Kasumi-1 (cell line): Measurements from ENCODE around the gene SPOPL.
"Not testable (repeated sequence)": the region's sequence is repeated elsewhere in the genome, so short reads cannot be mapped to it uniquely, and the experiment has no call there.

Experiments used
- DNase-seq, 2 experiments: peaks; one replicate each; lab custom pipeline; 2025; lab: John Stamatoyannopoulos, UW

The SPOPL gene

DNA sequence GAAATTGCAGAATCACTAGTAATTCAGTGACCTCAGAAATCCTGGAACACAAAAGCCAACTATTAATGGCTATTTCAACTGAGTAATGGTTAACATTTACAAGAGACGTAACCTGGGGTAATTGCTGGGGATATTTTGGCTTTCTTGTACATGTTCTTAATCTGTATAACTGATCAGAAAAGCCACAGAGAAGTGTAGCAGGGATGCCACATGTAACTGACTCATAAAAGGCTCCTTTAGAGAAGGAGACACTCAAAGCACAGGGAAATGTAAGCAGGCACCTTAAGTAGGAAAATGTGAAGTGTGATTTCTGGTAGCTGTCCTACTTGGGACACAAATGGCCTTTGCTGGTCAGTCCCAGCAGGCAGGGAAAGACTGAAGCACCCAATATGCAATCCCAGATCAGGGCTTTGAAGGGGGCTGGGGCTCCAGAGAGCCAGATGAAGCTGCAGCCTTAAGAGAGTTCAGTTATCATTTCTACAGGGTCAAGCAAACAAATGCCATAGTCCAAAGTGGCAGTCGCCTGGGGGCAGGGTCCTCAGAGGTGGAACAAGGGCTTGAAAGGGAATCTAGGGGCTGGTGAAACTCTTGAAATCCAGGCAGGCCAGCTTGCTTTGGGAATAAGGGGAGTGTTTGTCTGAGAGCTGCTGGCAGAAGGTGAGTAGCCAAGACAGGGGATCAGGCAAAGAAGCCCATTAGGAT lies 7.2 kb upstream of the SPOPL start:
- no peak for DNase-seq

DNA sequence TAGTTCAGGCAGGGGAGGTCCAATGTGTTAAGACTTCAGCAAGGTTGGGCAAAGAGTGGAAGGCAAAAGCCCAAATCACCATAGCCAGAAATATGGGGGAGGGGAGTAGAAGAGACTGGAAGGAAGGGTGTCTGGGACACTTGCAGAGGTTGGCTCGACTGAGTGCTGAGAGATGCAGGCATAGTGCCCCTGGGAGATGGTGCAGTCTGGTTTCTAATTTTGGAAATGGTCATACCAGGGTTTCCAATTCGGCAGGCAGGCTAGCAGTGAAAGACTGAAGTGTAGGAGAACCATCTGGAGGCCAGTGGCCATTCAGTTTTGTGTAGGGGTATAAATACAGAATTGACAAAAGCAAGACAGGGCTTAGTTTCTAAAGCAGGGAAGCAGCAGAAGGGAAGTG lies 6.2 kb upstream of the SPOPL start:
- no peak for DNase-seq

- no peak for DNase-seq
Observed at GRCh38 chr2:138496096-138496651, 5.4 kb upstream of the SPOPL start.

DNA sequence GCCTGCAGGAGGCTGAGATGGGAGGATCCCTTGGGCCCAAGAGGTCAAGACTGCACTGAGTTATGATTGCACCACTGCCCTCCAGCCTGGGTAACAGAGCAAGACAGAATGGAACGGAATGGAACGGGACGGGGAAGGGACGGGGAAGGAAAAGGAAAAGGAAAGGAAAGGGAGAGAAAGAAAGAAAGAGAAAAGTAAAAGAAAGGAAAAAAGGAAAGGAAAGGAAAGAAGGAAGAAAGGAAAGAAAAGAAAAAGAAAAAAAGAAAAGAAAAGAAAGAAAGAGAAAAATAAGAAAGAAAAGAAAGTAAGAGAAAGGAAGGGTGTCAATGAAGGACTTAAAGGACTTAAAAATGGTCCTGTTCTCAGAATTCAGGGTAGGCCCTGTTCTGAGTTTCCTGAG lies 4.3 kb upstream of the SPOPL start:
- DNase-seq, result no peak

- no peak for DNase-seq
Observed at GRCh38 chr2:138499684-138500083, 1.9 kb upstream of the SPOPL start.

- peak in 1 of 2 experiments; percentile 43 for DNase-seq
Observed at GRCh38 chr2:138500592-138501424, 762 bp upstream of the SPOPL start.

GRCh38 chr2:138502255-138503086 lies 901 bp downstream of the SPOPL start:
- peak; percentile 63 to 73 for DNase-seq

DNA sequence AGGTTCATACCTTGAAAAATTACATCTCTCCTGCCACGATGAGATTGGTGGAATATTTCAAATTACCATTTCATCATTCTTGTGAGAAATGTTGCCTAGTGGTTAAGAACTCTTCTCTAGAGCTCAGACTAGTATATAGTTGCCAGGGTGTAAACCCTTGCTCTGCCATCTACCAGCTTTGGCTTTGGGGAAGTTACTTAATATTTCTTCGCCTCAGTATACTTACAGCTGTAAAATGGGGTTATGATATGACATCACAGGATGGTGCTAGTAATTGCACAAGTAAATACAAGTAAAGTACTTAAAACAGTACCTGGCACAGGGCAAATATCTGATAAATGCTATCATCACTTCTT lies 1.5 kb downstream of the SPOPL start:
- DNase-seq, result peak; percentile 75 to 82

DNA sequence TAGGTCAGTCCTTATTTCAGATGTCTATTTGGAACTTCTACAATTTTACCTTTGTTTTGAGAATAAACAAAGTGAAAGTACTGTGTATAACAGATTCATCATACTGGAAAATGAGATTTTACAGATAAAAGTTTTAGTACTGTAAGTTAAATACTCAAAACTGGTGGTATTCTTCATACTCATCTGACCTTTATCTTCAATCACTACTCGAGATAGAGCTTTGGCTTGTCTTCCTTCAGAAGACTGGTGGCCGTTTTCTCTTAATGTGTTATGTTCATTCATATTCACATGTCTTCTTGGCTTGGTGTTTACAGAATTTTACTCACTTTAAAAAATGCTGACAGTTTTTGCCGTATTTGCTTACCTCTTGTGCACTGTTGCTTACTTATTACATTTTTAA lies 2.1 kb downstream of the SPOPL start:
- peak in 1 of 2 experiments; percentile 49 for DNase-seq

GRCh38 chr2:138504092-138504491 lies 2.5 kb downstream of the SPOPL start:
- no peak for DNase-seq

DNA sequence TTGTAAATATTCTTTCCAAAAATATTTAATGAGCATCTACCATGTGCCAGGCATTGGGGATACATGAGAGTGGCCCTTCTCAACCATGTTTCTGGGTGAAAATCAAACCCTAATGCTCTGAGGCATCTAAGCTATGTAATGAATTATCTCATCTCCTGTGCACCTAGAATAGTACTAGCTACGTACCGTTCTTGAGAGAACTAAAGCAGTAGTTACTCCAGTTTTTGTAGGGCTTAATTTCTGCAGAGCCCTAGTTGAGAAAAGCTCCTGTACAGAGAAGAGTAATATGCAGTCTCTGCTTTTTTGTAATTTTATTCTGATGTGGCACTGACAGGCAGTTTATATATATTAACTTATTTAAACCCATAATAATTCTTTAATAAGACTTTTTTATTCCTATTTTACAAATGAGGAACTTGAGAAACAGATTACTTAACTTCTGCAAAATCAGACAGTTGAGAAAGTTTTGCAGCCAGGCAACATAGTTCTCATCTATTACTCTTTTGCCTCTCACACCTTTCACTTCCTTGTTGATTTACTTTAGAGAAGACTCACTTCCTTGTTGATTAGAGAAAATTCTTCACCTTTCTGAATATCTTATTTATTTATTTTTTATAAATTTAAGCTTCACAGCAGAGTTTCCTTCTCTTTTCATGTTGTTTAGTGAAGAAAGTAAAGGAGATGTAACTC lies 3.1 kb downstream of the SPOPL start:
- DNase-seq, result peak; percentile 87 to 90

GRCh38 chr2:138507267-138507666 lies 5.7 kb downstream of the SPOPL start:
- no peak for DNase-seq

- DNase-seq, result no peak
Observed at GRCh38 chr2:138510319-138510718, 8.7 kb downstream of the SPOPL start.

DNA sequence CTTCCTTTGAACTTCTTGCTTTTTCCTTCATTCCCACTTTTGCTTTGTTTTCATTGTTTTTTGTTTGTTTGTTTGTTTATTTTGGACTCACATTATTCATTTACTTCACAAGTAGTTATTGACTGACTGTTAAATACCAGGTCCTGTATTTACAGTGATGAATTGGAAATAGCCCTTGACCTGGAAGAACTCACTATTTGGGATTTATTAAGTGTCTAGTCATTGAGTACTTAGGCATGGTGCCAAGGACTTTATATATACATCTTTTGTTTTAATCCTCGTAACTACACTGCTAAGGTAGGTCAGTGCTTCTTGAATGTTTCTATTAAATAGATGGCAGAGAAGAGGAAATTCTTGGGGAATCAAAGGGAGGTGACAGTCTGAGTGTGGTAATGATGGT lies 11.1 kb downstream of the SPOPL start:
- DNase-seq, result no peak

DNA sequence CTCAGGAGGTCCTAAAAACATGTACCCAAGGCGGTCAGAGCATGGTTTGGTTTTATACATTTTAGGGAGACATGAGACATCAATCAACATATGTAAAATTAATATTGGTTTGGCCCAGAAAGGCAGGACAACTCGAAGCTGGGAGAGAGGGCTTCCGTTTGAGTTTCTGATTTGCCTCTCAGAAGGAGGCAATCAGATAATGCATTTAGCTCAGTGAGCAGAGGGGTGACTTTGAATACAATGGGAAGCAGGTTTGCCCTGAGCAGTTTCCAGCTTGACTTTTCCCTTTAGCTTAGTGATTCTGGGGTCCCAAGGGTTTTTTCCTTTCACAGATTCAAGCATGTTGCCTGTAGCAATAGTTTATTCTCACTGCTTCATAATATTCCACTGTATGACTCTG lies 12.6 kb downstream of the SPOPL start:
- no peak for DNase-seq

GRCh38 chr2:138515092-138515491 lies 13.5 kb downstream of the SPOPL start:
- DNase-seq, result no peak

DNA sequence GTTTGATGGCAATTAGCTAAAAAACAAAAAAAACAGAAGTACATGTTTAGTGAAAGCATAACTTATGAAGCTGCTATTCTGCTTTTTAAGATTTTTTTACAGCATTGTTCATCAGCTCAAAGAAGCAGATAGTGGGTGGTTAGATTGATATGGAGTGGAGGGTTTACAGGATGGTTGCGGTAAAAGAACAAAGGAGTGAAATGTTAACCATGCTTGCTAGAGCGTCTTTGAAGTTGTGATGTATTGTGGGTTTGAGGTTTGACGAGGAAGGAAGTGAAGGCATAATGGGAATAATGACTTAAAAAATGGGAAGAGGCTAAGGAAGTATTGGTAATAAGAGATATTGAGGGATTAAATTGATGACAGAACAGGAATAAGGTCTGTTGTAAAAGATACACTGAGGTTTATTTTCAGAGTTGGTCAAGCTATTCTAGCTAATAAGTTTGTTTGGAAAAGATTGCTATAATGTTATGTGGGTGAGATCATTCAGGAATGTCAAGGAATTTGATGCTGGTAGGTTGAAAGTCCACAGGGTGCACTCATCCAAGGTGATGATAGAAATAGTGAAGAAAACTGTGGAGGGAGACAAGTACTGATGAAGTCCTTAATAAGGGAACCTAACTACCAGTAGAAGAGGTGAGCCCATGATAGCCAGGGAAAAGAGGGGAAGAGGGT lies 14.6 kb downstream of the SPOPL start:
- DNase-seq, result peak; percentile 17 to 25

DNA sequence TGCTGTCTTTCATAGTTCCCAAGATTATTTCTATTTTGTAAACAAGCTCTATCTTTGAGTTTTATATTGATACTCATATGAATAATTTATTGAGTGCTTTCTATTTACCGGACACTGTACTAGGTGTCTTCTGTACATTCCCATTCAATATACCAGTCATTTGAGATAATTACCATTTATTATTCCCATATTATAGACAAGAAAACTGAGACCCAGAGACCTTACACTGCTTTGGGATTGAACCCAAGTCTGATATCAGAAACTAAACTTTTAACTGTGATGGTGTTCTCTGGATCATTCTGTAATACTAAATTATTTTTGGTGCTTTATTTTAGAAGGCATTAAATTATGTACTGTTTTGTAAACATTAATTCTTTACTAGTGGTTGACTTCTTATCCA lies 17.3 kb downstream of the SPOPL start:
- DNase-seq, result no peak

DNA sequence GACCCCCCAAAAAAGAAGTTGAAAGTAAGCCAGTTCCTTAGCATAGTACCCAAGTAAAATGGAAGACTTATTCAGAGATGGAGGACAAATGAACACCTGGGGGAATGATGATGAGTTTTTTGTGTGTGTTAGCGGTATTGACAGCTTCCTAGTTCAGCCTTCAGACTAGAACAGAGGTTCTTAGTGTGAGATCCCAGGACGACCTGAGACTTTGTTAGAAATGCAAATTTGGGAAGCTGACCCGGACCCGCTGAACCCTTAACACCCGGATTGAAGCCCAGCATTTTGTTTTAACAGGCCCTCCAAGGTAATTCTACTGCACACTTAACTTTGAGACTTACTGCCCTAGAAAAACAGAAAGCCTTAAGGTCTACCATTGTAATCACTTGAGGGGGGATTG lies 20.3 kb downstream of the SPOPL start:
- DNase-seq, result no peak

- DNase-seq, result no peak
Observed at GRCh38 chr2:138522556-138522955, 21.0 kb downstream of the SPOPL start.

DNA sequence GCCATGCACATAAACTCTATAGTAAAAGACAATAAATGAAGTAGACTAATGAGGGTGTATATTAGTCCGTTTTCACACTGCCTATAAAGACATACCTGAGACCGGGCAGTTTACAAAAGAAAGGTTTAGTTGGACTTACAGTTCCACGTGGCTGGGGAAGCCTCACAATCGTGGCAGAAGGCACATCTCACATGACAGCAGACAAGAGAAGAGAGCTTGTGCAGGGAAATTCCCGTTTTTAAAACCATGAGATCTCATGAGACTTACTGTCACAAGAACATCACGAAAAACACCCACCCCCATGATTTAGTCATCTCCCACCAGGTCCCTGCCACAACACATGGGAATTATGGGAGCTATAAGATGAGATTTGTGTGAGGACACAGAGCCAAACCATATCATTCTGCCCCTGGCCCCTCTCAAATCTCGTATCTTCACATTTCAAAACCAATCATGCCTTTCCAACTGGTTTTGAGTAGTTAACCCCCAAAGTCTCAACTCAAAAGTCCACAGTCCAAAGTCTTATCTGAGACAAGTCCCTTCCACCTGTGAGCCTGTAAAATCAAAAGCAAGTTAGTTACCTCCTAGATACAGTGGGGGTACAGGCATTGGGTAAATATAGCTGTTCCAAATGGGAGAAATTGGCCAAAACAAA lies 21.6 kb downstream of the SPOPL start:
- not testable (repeated sequence) for DNase-seq
